GM21529 (cell line): ENCODE measurements around the gene C22orf42.
"Not testable (repeated sequence)": the region's sequence is repeated elsewhere in the genome, so short reads cannot be mapped to it uniquely, and the experiment has no call there.

ENCODE experiments used
- ATAC-seq: cut with Tn5 transposase; IDR thresholded peaks from one replicate; pipeline ENCODE4 v1.9.1; 2021; ENCODE audit not compliant: unreplicated experiment

The C22orf42 gene

DNA sequence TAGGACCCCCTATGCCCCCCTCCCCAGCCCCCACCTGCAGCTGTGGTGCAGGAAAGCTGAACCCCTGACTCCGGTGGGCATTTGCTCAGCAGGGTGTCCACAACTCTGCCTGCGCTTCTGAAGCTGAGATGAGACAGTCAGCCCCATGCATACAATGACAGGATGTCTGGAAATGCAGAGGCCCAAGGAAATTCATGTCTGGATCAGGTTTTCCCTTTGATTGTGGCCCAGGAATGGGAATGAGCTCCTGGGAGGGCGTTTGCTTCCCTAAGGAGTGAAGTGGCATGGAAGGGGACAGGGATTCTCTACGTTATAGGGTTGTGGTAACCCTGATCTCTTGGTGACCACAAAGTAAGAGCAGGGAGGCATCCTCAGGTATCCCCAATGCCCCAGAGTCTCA, 22.2 kb downstream of the C22orf42 start:
- not testable (repeated sequence) for ATAC-seq

DNA sequence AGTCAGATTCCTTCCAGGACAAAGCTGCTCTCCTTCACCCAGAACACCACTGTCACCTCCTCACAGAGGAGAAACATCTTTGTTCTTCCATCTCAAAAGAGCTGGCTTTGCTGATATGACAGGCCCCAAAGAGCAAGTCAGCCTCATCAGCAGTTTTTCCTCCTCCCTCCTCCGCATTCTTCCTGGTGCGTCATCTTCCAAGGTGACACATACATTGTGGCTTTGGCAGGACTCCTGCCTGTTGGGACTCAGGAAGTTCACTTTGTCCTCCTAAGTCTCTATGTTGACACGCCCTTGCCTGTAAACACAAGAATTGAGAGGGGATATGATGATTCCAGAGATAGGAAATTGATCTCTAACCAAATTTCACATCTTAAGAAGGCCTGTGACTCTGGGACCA, 23.1 kb downstream of the C22orf42 start:
- not testable (repeated sequence) for ATAC-seq

DNA sequence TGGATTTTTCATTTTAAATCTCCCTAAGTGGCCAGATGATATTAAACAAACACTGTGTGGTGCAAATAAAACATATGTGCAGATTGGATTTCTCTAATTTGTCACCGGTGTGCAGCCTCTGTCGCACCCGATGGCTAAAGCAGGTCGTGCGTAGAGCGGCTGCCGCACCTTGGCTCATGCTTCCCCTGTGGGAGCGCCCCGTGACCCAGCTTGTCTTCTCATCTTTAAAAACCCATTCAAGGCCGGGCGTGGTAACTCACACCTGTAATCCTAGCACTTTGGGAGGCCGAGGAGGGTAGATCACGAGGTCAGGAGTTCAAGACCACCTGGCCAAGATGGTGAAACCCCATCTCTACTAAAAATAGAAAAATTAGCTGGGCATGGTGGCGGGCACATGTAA, 24.3 kb downstream of the C22orf42 start:
- not testable (repeated sequence) for ATAC-seq

DNA sequence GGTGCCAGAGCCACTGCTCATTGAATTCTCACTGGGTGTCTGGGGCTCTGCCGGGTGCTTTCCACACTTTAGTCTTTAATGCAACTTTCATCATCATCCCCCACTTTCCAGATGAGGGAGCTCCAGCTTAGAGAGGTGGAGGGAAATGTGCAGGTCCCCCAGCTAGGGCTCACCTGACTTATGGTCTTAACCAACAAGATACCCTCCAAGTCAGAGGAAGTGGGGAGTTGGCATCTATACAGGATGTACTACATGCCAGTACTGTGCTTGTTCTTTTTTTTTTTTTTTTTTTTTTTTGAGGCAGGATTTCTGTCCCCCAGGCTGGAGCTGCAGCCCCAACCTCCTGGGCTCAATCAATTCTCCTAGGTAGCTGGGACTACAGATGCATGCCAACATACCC, 26.3 kb downstream of the C22orf42 start:
- no peak for ATAC-seq

DNA sequence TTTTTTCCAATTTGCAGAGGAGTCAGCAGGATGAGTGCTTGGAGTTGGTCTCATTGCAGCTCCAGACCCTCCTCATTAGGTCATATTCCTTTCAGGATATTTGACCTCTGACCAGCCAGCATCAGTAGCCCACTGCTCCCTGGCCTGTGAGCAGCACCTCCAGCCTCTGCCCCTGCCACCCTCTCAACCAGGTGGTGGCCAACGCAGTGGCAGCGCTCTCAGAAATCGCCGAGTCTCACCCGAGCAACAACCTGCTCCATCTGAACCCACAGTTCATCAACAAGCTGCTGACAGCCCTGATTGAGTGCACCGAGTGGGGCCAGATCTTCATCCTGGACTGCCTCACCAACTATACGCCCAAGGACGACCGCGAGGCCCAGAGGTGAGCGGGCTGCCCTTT, 27.0 kb downstream of the C22orf42 start:
- no peak for ATAC-seq

DNA sequence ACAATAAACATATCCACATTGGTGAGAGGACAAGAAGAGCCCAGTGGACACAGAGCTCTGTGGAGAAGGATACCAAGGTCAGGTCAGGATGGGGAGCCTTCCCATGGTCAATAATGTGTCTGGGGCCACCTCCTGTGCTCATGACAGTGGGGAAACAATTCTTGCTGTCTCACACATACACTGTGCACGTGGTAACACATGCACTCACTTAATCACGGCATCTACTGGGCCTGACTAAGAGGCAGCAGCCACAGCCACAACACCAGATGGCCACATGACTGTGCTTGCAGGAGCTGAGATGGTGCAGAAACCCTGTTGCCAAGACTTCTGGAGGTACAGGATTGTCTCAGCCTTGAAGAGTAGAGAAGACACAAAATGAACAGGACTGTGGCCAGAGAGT, 28.6 kb downstream of the C22orf42 start:
- no peak for ATAC-seq

DNA sequence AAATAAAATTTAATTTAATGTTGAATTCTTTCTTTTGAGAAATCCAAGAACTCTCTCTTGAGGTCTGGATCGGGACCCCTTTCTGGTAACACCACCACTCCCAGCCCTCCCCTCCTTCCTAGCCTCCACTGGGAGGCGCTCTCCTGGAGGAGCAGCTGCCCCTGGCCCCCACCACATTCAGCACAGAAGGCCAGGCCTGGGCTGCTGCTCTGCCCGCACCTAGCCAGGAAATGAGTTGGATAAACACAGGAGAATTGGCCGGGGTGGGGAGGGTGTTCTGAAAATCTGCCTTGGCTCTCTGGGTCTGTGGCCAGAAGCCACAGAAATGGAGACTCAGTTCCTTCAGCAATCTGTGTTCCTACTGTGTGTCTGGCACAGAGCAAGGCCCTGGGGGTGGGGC, 31.2 kb downstream of the C22orf42 start:
- no peak for ATAC-seq

DNA sequence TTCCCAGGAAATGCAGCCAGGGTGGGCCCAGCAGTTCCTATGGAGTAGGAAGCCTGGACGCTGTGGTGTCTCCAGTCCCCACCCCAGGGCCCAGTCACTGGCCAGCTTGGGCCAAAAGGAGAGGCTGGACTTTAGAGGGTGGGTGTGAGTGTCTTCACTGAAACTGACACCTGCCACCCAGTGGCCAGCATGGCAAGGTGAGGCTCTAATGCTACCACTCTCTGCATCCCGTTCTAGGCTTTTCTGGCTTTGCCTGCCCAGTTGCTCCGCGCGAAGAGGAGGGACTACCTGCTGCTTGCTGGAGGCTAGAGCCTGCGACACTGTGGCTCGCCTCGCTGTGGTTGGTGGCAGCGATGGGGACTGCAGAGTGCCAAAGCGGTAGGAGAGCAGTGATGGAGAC, 35.4 kb downstream of the C22orf42 start:
- no peak for ATAC-seq

DNA sequence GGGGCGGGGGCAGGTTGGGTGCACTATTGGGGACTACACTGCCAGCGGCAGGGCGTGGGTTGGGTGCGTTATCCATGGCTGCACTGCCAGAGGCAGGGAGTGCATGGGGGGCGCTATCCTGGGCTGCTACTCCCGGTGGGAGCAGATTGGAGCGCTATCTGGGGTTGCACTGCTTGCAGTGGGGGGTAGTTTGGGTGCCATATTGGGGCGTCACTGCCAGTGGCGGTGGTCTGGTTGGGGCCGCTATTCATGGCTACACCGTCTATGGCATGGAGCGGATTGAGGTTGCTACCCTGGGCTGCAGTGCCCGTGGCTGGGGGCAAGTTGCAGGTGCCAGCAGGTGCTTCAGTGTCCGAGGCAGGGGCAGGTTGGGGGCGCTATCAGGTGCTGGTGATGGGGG, 36.2 kb downstream of the C22orf42 start:
- no peak for ATAC-seq

DNA sequence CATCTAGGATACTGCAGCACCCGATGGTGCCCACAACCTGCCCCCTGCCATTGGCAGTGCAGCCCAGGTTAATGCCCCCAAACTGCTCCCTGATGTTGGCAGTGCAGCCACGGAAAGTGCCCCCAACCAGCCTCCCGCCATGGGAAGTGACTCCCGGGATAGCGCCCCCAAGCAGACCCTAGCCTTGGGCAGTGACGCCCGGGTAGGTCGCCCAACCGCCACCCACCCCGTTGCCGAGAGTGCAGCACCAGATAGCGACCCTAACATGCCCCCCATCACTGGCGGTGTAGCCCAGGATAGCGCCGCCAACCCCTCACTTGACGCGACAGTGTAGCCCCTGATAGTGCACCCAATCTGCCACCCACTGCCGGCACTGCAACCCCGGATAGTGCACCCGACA, 38.5 kb downstream of the C22orf42 start:
- ATAC-seq = no peak

DNA sequence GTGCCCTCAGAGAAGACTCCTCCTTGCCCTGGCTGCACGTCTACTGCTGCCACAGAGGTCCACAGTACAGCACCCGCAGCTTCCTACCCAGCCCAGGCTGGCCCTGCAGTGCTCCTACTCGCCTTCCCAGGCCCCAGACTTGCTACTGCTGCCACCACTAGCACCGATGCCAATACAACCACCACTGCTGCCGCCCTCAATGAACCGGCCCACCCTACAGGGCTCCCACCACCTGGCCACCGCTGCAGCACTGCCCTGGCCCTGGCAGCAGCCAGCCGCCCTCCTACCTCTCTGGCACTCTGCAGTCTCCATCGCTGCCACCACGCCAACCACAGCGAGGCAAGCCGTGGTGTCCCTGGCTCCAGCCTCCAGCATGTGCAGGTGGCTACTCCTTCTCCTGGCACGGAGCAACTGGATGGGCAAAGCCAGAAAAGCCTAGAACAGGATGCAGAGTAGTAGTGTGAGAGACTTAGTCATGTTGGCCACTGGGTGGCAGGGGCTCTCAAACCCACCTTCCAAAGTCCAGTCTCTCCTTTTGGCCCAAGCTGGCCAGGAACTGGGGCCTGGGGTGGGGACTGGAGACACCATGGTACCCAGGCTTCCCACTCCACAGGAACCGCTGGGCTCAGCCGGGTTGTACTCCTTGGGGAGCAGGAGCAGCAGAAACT, 39.4 kb downstream of the C22orf42 start:
- no peak for ATAC-seq

DNA sequence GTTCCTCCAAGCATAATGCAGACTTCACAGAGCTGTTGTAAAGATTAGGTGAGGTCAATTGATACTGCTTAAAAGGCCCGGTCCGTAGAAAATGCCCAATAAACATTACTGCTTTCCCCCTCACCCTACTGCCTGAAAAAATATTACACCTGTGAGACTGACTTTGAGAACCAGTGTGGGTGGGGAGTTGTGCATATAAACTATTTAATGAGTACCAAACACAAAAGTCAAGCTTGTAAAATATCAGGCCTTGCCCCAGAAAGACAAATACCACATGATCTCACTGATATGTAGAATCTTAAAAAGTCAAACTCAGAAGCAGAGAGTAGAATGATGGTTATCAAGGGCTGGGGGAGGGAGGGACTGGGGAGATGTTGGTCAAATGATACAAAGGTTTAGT, 46.7 kb downstream of the C22orf42 start:
- no peak for ATAC-seq

DNA sequence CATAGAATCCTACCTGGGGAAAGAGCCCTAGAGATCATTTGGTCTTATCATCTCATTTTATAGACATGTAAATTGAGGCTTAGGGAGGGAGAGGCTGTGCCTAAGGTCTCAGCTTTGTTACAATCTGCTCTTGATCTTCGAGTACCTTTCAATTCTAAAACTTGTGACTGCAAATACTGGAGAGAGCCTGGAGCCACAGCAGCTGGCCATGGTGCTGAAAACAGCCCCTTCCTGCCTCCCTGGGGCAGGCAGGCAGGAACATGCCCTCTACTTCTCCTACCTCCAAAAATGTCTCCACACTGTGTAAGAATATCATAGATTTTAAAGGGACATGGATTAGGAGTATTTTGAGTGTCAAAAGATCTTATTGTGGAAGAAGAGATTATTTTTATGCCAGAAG, 52.2 kb downstream of the C22orf42 start:
- ATAC-seq = no peak

DNA sequence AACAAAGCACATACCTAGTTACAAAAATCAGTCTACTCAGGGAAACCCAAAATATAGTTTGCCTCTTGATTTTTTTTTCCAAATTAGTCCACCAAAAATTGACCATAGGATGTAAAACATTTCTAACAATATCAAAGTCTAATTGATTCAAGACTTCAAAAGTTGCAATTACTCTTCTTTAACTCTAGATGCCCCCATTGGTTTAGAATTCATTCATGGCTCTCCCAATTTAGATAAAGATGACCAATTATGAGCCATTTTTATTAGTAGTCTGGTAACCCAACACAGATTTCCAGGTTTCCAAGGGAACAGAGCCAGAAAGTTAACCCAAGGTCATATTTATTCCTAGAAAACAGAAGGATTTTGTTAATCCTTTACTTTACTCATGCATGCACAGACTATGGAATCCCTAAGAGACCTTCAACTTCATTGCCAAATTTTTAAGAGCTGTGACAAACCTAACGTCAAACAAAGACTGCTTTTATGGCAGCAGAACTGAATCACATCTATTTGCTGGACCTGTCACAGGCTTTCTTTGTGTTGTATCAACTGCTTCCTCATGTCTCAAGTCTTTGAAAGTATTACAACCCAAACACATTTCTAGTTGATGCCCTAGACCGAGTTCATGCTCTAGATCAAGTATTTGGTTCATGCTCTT, 55.3 kb downstream of the C22orf42 start:
- no peak for ATAC-seq

DNA sequence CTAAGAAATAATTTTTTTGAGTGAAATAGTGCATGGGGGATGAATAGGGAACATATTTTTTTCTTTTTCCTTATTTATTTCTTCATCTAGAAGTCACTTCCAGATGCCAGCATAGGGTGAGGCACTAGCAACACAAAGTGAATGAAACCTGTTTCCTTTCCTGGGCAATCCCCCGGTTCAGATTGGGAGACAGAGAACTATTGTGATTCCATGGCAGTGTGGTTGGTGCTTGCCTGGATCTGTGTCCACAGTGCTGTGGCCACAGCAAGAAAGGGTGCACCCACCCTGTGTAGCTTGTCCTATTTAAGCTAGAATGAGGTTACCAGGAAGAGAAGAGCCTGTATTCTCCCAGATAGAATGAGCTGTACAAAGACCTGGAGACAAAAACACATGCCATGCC, 58.4 kb downstream of the C22orf42 start:
- ATAC-seq = no peak
